Adrenal gland (tissue), 5 donors: Measurements from ENCODE around the gene ARHGEF4.

ENCODE experiments used
- POLR2A ChIP-seq, 2 donors: fragments of 450-650 bp; IDR thresholded peaks; one replicate each; pipeline ENCODE4 v1.6.1; 2017; ENCODE audit warnings: antibody characterized with exemption in 2 of 2, mild to moderate bottlenecking in 2 of 2, moderate library complexity in 1 of 2
- TF ChIP-seq, protein P1 (sequence below), 6 experiments: fragments of 450-650 bp in 4 of 6; fragments of 200-600 bp in 2 of 6; sonication (generic) in 1 of 6; IDR thresholded peaks; 1 replicate in 5 of 6; 2 replicates in 1 of 6; pipeline versions ENCODE4 v1.5.1 to v1.8.0; 2016 to 2021; ENCODE audit warnings: antibody characterized with exemption in 6 of 6, mild to moderate bottlenecking in 2 of 6, moderate library complexity in 1 of 6
- donor health status: DM: no; HTN: no; CAD: no.

DNA sequence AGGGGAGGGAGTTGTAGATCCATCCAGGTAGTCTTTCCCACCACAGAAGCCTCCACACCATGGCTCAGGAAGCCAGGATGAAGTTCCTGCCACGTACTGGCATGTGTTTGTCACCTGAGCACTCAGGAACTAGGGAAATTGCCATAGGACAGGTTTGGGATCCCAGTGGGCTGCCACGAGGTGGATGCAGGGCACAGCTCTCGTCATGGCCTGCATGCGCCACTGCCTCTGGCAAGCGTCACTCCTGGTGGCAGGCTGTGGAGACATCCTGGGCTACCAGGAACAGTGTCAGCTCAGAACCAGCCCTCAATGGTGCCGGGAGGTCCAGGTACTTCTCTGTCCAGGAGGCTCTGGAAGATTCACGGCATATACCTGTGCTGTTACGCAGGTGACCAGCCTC, 3.8 kb downstream of the ARHGEF4 start:
- TF ChIP-seq, protein P1, sequence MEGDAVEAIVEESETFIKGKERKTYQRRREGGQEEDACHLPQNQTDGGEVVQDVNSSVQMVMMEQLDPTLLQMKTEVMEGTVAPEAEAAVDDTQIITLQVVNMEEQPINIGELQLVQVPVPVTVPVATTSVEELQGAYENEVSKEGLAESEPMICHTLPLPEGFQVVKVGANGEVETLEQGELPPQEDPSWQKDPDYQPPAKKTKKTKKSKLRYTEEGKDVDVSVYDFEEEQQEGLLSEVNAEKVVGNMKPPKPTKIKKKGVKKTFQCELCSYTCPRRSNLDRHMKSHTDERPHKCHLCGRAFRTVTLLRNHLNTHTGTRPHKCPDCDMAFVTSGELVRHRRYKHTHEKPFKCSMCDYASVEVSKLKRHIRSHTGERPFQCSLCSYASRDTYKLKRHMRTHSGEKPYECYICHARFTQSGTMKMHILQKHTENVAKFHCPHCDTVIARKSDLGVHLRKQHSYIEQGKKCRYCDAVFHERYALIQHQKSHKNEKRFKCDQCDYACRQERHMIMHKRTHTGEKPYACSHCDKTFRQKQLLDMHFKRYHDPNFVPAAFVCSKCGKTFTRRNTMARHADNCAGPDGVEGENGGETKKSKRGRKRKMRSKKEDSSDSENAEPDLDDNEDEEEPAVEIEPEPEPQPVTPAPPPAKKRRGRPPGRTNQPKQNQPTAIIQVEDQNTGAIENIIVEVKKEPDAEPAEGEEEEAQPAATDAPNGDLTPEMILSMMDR (IDR thresholded peaks at IDR 0.05): no peak
- TF ChIP-seq POLR2A (IDR thresholded peaks at IDR 0.05): no peak
